Stimulated activated CD4-positive, alpha-beta T cell treated with anti-CD3 and anti-CD28 coated beads, Interleukin-2, amount 100 ng/mL, for 4 hours (primary cell): ENCODE measurements around the gene ESR1.
"Not testable (repeated sequence)": the region's sequence is repeated elsewhere in the genome, so short reads cannot be mapped to it uniquely, and the experiment has no call there.

Experiments
- DNase-seq: peaks from one replicate; pipeline ENCODE4 v3.0.0-alpha.2; 2020; ENCODE audit warnings: low read depth

ESR1 gene

DNA sequence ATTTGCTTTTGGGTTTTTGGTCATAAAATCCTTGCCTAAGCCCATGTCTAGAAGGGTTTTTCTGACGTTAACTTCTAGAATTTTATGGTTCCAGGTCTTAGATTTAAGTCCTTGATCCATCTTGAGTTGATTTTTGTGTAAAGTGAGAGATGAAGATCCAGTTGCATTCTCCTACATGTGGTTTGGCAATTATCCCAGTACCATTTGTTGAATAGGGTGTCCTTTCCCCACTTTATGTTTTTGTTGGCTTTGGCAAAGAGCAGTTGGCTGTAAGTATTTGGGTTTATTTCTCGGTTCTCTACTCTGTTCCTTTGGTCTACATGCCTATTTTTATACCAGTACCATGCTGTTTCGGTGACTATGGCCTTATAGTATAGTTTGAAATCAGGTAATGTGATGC, 86.9 kb downstream of the ESR1 start:
- not testable (repeated sequence) for DNase-seq

DNA sequence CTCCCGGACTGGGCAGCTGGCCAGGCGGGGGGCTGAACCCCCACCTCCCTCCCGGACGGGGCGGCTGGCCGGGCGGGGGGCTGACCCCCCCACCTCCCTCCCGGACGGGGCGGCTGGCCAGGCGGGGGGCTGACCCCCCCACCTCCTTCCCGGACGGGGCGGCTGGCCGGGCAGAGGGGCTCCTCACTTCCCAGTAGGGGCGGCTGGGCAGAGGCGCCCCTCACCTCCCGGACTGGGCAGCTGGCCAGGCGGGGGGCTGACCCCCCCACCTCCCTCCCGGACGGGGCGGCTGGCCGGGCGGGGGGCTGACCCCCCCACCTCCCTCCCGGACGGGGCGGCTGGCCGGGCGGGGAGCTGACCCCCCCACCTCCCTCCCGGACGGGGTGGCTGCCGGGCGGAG, 91.7 kb downstream of the ESR1 start:
- DNase-seq = not testable (repeated sequence)

DNA sequence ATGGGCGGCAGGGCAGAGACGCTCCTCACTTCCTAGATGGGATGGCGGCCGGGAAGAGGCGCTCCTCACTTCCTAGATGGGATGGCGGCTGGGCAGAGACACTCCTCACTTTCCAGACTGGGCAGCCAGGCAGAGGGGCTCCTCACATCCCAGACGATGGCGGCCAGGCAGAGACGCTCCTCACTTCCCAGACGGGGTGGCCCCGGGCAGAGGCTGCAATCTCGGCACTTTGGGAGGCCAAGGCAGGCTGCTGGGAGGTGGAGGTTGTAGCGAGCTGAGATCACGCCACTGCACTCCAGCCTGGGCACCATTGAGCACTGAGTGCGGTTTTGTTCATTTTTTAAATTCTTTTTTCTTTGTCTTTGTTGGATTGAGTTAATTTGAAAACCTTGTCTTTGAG, 92.3 kb downstream of the ESR1 start:
- not testable (repeated sequence) for DNase-seq

DNA sequence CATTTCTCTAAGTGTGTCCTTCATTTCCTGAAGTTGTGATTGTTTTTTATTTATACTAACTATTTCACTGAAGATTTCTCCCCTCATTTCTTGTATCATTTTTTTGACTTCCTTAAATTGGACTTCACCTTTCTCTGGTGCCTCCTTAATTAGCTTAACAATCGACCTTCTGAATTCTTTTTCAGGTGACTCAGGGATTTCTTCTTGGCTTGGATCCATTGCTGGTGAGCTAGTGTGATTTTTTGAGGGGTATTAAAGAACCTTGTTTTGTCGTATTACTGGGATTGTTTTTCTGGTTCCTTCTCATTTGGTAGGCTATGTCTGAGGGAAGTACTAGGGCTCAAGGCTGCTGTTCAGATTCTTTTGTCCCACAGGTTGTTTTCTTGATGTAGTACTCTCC, 92.8 kb downstream of the ESR1 start:
- DNase-seq = no peak

DNA sequence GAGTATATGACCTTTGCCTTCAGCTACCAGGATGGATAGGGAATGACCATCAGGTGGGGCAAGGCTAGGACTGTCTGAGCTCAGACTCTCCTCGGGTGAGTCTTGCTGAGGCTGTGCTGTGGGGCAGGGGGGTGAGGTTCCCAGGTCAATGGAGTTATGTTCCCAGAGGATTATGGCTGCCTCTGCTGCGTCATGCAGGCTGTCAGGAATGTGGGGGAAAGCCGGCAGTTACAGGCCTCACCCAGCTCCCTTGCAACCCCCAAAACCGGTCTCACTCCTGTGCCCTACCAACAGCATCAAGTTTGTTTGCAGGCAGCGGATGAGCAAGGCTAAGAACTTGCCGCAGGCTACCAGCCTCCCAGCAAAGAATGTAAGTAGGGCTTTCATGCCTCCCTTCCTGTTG, 93.5 kb downstream of the ESR1 start:
- no peak for DNase-seq

DNA sequence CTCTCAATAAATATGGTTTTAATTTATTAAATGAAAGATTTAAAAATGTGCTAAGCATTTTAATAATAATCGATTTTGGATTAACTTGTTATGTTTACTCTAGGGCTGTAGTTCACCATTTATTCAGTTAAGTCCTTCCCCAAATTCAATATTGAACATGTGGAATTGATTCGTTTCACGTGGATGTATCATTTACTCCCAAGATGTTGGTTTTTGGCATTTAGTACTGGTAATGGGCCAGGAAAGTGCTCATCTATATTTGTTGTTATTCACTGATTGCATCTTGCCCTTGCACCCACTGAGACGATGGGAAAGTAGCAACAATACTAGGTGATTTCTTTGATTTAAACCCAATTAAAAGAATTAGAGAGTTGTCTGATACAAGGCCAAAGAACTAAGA, 97.1 kb downstream of the ESR1 start:
- no peak for DNase-seq

DNA sequence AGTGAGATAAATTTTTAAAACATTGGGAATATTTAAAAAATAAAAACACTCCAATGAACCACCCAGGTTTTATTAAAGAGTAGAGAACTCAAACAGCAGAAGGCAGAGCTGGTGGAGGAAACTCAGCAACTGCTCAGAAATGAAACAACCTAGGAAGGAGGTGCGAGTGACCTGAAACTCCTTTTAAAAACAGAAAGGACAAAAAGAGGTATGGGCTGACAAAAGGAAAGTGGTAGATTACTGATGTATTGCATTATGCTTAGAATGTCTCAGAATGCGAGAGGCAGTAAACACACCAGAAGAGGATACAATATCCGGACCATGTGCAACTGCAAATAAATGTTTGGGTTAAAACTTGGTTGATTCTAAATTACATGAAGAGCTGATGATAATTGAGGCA, 97.6 kb downstream of the ESR1 start:
- no peak for DNase-seq

DNA sequence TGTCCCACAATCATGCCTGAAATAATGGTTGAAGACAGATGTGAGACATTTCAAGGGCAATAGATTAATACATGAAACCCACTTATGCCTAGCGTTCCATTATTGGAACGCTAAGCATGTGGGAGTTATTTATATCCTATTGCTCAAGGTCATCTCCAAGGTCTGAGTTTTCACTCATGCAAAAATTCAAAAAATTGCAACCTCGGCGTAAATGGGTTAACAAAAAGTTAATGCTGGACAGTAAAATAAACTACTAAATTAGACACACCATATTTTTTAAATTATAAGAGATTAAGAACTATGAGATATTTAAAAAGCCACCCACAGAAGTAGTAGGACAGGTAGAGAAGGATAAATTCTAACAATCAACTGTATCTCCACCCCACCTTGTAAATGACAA, 98.4 kb downstream of the ESR1 start:
- no peak for DNase-seq

DNA sequence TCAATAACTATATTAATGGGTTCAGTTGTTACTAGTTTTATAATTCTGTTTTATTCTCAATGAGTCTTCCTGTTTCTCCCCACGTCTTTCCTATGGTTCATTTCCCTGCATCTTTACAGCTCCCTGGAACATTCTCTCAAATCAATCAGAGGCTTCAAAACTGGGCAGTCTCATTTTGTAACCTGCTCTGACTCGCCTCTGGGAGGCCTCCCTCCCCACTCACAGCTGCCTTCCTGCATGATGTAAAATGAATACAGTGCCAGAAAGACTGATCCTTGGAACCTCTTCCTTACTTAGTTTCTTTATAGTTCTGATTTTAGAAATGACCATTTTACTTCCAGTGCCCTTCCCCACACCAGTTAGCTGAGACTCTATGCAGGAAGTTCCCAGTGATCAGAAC, 103.9 kb downstream of the ESR1 start:
- DNase-seq = no peak

DNA sequence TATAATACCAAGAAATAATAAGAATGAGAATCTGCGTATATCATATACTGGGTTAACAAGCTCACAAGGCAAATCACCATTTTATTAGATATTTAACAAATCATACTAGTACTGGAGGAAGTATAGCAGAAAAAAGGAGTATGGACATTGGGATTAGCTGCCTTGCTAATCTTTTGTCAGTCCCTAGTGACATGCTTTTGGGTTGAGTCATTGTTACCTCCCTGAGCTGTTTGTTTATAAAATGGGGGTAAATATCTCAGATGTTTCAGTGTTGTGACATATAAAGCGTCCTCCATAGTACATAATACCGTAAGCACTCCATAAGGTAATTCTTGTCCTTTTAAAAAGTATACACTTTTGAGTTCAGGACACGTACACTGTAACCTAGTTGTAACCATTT, 107.0 kb downstream of the ESR1 start:
- no peak for DNase-seq

DNA sequence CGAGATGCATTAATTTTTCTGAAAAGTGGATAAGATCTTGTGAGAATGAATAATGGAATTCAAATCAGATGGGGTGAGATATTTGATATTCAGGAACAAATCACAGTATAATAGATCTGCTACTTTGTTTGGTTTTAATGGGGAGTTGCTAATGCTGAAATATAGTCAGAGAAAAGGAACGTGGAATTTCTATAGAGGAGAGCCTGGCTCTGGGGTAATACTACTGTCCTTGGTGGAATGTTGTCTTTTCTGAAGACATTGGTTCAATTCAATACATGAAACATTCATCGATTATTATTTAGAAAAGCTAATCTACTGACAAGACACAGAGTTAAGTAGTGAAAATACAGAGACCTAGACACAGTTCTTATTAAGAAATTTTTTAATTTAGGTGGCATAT, 108.6 kb downstream of the ESR1 start:
- DNase-seq = no peak

DNA sequence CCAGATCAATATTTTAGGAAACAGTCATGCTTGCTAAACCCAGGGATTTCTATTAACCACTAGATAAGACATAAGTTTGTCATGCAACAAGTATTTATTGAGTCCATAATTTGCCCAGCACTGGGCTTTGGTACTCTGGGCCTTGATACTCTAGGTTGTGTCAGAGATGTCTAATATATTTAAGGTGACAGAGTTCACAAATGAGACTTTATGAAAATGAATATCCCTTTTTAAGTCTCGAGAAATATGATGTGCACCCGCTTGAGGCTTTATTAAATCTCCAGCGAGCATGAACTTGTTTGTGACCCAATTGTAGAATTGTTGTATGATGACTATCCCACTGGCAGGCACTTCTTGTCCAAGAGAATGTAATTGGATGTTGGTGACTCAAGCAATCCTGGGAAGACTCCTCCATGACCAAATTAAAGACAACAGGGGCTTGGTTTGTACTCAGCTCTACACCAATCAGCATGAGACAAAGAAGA, 109.2 kb downstream of the ESR1 start:
- DNase-seq = no peak

DNA sequence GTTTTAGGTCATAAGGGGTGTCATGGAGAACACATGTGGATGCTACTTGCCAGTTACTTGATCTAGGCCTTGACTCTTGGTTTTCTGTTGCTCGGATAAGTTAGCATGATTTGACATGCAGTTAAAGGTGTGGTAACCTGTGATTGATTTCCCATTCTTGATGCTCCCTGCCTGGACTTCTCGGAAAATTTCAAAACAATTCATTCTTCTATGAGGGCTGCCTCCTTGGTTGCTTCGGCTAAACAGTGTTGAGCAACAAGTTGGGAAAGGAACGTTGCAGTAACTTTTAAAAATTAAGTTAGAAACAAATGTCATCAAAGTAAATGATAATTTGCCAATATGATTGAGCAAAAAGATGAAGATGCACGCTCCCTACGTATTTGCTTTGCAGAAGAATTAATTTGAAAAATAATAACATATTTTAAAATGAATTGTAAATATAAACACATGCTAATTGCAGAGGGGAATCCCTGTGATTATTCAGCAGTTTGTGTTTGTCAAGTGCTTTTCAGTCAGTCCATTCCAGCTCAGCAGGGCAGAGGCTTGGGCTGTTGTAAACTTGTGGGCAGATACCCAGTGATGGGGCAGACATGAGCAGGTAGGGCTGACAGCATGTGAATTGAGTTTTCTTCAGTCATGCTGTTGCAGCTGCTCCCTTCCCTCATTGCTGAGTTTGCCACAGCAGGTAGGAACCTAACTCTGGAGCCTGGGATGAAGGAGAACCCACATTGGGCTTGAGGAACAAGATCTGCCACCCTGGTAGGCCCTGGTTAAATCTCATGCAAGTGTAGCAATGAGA, 110.2 kb downstream of the ESR1 start:
- DNase-seq = no peak

DNA sequence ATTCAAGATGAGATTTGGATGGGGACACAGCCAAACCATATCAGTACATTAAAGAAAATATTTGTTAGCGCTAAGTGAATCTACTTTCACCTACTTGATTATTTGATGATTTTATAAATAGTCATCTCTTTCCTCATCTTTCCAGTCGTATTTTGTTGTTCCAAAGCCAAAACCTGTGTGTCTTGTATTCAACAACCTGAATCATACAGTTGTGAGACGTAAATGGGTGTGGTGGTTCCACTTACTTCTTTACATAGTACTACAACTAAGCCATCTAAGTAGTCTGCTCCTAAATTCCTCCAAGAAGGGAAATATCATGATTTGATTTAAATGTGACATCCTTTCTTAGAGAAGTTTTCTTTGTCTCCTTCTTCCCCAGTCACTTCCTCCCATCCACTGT, 132.8 kb downstream of the ESR1 start:
- no peak for DNase-seq

DNA sequence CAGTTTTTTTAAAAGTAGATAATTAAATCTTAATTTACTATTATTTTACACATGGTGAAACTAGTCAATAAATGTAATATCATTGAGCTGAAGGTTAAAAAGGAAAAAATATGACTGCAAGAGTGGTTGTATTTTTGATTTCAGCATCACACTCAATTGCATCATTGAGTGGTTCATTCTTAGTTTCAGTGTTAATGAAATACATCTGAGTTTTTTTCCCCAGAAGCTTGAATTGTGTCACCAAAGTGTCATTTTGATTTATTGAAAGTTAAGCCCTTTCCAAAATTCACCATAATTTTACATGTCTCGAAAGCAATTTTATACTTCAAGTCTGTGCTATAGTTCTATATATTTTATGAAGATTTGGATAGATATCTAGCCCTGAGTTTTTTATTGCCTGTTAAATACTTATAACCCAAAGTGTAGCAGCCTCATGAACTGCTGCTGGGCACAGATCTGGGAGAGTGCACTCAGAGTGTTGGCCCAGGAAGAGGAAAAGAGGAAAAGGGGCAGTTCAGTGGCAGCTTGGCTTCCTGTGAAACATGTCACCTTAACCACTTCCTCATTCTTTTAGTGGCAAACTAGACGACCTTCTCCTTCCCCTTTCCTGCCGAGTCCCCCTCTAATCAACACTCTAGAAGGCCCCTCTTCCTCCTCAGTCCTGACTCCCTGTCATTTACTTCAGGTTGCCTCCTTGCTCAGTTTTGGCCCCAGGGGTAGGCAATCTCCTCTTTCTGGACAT, 140.7 kb downstream of the ESR1 start:
- DNase-seq = no peak

DNA sequence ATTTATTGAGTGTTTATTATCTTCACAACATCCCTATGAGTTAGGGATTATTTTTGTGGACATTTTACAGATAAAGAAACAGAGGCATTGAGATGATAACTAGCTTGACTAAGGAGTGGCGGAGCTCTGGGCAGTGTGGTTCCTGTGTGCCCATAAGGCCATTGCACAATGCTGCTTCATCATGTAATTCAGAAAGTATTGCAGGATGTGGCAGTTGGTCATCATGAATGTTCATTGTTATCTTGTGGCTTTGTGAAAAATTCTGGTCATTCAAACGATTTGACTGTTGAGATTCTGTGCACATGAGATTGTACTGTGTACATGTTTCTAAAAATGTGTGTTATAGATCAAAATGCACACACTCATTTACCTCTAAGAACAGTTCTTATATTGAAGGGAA, 150.8 kb downstream of the ESR1 start:
- DNase-seq = no peak

DNA sequence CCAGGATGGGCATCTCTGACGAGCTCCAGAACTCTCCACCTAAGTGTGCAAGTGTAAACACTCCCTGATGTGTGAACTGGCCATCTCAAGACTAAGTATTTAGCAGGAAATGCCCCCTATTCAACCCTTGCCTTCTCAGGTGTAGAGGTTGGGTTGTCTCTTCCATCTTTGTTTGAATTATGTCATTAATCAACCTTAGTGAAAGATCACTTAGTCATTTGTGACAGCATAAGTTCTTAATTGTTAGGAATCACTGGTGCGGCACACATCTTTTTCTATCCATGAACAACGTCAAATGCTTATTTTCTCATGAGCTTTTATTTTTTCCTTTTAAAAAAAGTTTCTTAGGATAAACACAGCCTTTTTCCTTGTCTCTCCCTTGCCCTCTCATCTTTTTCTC, 151.6 kb downstream of the ESR1 start:
- DNase-seq = no peak

DNA sequence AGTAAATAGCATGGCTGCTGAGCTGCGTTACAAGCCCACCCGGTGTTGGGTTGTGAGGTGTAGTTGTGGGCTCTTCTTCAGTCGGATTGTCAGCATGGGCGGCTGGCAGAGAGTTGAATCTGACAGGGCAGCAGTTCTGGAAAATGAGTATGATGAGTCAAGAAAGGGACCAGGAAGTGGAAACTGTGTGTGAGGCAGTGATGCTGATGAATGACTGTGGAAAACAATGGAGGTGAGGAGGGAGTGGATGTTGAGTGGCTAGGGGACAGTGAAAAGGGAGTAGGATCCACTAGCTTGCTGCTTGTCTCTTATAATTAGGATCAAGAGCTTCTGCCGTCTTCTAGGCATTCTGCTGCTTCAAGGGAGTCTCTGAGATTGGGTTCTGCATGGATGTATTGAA, 154.3 kb downstream of the ESR1 start:
- no peak for DNase-seq

DNA sequence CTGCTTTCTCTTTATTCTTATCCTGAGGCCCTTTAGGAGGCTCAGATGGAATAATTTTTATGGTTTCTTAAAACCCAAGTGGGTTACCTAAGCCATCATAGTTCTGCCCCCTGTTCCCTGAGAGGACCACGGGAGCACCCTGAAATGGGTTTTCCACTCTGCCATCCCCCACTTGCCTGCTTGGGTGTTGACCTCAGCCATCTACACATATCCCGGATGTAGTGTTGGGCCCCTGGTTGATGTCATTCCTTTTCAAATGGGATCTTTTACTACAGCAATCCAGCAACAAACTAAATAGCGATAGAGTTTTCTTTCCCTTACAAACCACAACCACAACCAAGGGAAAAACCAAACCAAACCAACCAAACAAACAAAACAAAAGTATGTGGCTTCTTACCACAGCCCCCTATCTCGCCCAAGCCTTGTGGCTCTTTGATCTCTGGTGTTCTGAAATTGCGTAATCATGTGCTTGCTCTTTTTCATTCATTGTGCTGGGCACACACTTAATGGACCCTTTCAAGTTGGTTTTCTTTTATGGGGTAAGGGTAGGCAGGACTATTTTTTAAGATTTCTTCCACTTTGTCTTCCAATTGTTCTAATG, 154.9 kb downstream of the ESR1 start:
- DNase-seq = no peak

DNA sequence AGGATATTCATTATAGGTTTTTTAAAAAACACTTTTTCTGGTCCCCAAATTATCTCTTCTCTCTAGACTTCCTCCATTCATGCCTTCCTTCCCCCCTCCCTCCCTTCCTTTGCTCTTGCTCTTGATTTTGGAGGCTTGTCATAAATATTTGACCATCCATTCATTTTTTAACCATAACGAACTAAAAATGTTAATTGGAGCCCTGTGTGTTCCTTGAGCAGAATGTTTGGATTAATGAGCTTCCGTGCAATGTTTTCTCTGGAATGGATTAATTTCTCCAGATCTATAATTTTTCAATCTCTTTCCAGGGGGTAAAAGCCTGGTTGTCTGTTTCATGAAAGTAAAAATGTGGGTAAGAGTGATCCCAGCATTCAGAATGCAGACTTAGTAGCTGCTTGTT, 155.5 kb downstream of the ESR1 start:
- no peak for DNase-seq

DNA sequence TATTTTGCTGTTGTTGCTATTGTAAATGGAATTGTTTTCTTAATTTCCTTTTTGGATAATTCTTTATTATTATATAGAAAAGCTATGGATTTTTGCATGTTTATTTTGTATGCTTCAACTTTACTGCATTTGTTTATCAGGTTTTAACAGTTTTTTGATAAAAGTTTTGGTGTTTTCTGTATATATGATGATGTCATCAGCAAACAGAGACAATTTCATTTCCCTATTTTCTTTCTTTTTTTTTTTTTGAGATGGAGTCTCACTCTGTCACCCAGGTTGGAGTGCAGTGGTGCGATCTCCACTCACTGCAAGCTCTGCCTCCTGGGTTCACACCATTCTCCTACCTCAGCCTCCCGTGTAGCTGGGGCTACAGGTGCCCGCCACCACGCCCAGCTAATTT, 156.9 kb downstream of the ESR1 start:
- not testable (repeated sequence) for DNase-seq

DNA sequence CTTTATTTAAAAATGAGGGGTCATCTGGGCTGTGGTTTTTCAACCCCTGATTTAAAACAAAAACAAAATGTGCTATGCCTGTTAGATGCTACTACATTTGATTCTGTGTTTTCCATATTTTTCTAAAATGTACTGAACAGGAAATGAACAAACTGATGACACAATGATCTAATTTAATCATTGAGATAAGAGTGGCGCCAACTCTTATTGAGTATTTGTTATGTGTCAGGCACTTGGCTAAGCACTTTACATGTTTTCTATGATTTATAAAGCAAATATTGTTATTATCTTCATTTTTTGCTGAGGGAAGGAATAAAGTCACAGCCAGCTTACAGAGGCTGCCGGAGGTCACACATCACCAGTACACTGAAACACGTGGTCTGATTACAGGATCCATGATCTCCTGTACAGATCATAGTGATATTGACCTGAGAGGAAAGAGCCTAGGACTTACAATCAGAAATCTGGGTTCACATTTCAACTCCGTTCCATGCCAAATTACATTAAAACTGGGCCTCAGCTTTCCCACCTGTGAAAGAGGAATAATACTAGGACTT, 166.7 kb downstream of the ESR1 start:
- no peak for DNase-seq

DNA sequence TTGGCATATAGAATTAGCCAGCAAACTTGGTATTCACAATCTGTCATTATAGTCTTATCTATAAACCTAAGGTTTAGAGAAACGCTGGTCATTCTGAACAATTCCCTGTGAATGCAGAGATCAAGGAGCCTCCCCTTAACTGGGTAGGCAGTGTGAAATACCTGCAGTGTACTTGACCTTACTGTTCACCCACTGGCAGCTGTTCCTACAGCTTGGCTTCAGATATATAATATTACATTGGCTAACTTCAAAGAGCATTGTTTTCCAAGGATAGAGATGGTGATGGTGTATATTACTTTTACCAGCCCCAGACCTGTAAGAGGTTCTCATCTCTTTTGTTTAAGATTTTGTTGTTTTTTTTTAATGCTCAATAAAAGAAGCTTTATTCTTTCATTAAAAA, 168.3 kb downstream of the ESR1 start:
- no peak for DNase-seq
